ENCODE data around the gene CDC14C.

GRCh38 chr7:48904975-48905374 is 19.4 kb upstream of the CDC14C start:
- no peak for TF ChIP-seq EZH2phosphoT487 (IDR thresholded peaks at IDR 0.05; ENCODE audit: borderline replicate concordance)
- no peak for TF ChIP-seq RAD21 (IDR thresholded peaks at IDR 0.05; ENCODE audit: low read depth)
- no peak for TF ChIP-seq ZNF274 (IDR thresholded peaks at IDR 0.05; ENCODE audit: low read depth, low read length)
- no peak for TF ChIP-seq SRF (IDR thresholded peaks at IDR 0.05; ENCODE audit: low read depth)
- no peak for TF ChIP-seq CTCF (IDR thresholded peaks at IDR 0.05 in 2 of 3, conservative IDR thresholded peaks at IDR 0.05 in 1 of 3; ENCODE audit: borderline replicate concordance in 1 of 3, insufficient read depth in 1 of 3, low read depth in 2 of 3, low read length in 2 of 3)
- TF ChIP-seq POLR2A (IDR thresholded peaks at IDR 0.05; ENCODE audit: borderline replicate concordance, extremely low read depth, insufficient read depth, insufficient read length): no peak
- no peak for TF ChIP-seq SIN3A (IDR thresholded peaks at IDR 0.05; ENCODE audit: low read depth)
- TF ChIP-seq EZH2 (IDR thresholded peaks at IDR 0.05): no peak
- no peak for TF ChIP-seq JUND (IDR thresholded peaks at IDR 0.05)
- TF ChIP-seq MAX (IDR thresholded peaks at IDR 0.05): no peak
